HG02588 (cell line): ENCODE results near the gene UNK.
"Not testable (repeated sequence)": the region's sequence is repeated elsewhere in the genome, so short reads cannot be mapped to it uniquely, and the experiment has no call there.

ENCODE experiments used
- ATAC-seq: cut with Tn5 transposase; IDR thresholded peaks from one replicate; pipeline ENCODE4 v1.9.1; 2021; ENCODE audit warnings: mild to moderate bottlenecking, moderate library complexity; ENCODE audit not compliant: unreplicated experiment

UNK gene

DNA sequence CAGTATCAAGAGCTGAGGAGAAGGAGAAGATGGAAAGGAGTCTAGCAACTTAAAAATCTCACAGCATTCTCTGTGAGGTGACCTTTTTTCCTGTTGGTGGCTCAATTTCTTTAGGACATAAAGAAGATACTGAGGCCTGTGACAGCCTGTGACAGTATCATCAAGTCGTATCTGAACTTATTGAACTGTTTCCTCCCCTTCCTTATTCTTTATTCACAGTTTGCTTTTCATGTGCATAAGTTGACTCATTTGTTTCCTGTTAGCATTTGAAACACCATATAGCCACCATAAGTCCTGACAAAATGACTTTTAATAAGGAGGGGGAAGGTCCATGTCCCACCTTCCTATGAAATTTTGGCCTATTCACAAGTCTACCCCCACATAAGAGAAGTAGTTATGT lies 8.9 kb downstream of the UNK start:
- ATAC-seq, result no peak

DNA sequence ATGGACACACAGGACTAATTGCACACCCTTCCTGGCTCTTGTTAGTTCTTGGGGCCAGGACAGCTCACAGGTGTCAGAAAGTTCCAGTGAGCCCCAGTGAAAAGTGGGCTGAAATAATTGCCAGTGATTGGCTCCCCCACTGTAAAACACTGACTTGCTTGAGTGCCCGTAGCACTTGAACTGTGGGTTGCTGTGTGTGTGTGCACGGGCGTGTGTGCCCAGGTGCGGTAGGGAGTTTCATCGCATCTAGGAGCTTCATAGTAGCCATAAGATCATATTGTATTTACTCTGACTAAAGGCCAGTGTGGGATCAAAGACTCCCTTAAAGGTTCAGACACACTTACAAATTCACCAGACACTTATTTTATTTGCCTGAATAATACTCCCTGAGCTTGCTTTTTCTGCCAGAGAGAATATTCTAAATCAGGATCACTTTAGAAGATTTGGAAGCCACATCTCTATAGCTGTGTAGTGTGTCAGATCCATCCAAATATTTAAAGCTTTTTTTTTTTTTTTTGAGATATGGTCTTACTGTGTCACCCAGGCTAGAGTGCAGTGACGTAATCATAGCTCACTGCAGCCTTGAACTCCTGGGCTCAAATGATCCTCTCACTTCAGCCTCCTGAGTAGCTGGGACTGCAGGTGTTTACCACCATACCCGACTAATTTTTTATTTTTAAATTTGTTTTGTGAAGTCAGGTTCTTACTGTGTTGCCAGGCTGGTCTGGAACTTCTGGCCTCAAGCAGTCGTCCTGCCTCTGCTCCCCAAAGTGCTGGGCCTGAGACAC lies 11.4 kb downstream of the UNK start:
- ATAC-seq, result no peak

DNA sequence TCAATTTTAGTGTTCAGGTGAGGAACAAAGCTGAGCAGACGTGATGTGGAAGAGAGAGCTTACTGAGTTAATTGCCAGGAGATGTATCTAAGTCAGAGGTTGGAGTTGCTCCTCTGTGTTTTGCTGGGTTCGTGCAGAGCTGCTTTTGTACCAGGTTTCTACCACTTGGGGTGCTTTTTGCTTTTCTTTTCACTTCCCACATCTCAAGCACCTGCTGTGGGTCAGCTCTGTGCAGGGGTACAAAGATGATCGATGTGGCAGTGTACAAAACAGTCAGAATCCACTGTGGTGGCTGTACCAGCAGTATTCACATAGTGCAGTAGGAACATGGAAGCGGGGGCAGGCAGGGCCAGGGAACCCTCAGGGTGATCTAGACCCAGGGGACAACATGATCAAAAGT lies 14.8 kb downstream of the UNK start:
- no peak for ATAC-seq

DNA sequence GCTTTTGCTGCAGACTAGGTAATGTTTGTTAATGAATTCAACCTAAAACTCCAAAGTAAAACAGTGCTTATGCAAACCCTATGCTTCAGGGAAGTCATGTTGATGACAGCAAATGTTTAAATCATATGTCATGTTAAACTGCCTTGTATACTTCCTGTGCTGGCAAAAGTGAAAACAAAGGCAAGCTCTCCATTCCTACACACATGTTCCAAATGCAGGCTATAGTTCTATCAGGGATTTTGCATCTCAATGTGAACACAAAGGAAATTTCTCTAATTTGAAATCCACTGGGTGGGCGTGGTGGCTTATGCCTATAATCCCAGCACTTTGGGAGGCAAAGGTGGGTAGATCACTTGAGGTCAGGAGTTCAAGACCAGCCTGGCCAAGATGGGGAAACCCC lies 19.3 kb downstream of the UNK start:
- ATAC-seq, result no peak

DNA sequence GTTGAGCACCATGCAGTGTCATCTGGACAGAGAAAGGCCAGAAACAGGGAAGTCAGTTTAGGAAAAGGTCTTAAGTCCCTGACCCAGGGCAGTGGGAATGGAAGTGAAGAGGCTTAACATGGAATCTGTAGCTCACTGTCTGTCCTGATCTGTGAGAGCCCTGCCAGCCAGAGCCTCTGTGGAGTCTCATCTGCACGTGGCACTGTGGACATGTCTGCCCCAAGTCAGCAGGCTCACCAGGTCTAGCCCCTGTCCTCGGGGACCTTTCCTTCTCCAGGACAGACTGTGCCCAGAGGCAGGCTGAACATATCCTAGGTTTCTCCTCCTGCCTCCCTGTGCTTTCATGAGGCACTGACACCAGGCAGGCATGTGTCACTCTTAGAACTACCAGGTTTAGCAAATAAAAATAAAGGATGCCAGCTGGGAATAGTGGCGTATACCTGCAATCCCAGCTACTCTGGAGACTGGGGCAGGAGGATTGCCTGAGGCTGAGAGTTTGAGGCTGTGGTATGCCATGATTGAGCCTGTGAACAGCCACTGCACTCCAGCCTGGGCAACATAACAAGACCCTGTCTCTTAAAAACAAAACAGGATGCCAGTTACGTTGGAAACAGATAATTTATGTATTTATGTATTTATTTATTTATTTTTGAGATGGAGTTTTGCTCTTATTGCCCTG lies 22.4 kb downstream of the UNK start:
- no peak for ATAC-seq

DNA sequence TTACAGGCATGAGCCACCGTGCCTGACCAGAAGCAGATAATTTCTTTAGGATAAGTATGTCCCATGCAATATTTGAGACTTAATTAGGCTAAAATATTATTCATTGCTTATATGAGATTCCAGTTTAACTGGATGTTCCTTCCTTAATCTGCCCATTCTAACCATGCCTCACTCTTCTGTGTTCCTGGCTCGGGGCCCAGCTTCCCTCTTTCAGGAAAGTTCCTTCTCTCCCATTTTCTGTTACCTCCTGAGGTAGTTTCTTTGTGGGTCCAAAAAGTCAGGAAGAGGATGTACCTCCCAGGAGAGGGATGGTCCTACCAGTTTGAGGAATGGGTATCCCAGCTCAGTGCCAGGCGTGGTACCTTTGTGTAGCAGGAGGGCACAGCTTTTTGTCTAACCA lies 23.3 kb downstream of the UNK start:
- ATAC-seq, result no peak

DNA sequence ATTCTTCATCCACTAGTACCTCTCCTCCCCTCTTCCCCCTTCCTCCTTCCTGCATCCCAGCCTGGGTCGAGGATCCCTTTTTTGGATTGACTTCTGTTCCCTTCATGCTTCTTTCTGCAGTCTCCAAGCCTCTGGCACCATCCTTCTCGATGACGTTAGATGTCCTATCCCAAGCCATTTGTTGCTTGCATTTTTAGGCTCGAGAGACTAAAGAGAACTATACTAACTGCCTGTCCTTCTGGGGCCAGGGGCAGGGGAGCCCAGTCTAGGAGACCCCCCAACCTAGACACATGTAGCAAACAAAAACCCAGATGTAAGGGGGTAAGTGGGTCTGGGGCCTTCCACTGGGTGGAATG lies 23.9 kb downstream of the UNK start:
- ATAC-seq, result no peak

DNA sequence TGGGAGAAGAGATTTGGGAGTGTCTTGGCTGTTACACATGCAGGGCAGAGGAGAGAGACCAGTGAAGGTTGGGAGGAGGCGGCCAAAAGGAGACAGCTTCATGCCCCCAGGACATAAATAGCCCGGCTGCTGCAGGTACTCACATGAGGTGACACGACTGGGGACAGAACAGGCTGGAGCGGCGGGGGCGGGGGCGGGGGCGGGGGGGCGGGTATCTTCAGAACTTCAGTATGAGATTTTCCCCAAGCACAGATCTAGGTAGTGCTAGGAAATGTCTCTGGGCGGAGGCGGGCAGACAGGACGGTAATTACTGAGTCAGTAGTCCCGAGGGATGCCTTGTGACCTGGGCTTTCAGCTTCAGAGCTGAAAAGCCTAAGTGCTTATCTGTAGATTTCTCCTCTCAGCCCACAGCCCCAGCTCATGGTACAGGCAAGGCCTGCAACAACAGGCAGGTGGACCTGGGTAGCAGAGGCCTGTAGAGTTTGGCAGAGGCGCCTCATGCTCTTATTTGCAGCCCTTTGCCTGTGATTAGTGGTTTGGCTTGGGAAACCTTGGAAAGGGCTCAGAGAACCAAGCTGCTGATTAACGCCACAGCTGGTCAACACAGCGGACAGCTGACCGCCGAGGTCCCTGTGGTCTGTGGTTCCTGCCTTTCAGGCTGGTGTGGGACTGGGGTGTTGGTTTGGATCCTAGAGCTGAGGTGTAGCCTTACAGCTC lies 24.5 kb downstream of the UNK start:
- no peak for ATAC-seq

DNA sequence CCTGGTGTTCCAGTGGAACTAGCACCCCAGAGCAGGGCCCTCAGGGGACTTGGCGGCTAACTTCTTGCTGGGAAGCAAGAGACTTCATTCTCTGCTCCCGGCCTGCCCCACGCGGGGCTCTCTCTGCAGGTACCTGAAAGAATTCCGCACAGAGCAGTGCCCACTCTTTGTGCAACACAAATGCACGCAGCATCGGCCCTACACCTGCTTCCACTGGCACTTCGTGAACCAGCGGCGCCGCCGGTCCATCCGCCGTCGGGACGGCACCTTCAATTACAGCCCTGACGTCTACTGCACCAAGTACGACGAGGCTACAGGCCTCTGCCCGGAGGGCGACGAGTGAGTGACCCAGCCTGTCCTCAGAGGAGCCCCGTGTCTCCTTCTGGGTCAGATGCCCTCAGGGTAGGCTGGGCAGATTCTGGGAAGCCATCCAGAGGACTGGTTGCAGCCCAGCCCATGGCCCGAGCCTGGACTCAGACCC lies 25.1 kb downstream of the UNK start:
- ATAC-seq, result no peak

DNA sequence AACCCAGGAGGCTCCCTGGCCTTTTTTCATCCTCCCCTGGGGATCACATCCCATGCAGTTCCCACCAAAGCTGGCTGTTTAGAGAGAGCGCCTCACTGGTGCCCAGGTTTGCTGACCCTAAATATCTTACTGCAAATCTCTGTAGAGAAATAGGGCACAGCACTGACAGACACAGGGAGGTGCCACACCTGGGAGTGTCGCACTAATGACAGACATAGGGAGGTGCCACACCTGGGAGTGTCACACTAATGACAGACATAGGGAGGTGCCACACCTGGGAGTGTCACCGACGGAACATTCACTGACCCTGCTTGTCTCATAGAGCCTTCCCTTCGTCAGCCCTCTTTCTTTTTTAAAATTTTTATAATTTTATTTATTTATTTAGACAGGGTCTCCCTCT lies 25.6 kb downstream of the UNK start:
- no peak for ATAC-seq

DNA sequence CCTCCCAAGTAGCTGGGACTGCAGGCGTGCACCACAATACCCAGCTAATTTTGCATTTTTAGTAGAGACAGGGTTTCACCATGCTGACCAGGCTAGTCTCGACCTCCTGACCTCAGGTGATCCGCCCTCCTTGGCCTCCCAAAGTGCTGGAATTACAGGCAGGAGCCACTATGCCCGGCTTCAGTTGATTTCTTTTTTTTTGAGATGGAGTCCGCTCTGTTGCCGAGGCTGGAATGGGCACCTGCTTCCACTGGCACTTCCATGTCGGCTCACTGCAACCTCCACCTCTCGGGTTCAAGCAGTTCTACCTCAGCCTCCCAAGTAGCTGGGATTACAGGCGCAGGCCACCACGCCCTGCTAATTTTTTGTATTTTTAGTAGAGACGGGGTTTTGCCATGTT lies 26.1 kb downstream of the UNK start:
- ATAC-seq, result not testable (repeated sequence)

DNA sequence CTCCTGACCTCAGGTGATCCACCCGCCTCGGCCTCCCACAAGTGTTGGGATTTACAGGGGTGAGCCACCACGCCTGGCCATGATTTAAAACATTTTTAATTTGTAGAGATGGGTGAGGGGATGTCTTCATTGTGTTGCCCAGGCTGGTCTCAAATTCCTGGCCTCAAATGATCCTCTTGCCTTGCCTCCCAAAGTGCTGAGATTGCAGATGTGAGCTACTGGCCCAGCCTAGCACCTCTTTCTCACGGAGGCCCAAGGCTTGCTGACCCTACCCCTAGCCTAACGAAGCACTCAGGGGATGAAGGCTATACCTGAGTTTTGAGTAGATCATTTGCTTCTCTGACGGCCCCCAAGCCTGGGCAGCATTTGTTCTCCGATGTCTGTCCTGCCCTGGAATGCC lies 26.6 kb downstream of the UNK start:
- ATAC-seq, result no peak

DNA sequence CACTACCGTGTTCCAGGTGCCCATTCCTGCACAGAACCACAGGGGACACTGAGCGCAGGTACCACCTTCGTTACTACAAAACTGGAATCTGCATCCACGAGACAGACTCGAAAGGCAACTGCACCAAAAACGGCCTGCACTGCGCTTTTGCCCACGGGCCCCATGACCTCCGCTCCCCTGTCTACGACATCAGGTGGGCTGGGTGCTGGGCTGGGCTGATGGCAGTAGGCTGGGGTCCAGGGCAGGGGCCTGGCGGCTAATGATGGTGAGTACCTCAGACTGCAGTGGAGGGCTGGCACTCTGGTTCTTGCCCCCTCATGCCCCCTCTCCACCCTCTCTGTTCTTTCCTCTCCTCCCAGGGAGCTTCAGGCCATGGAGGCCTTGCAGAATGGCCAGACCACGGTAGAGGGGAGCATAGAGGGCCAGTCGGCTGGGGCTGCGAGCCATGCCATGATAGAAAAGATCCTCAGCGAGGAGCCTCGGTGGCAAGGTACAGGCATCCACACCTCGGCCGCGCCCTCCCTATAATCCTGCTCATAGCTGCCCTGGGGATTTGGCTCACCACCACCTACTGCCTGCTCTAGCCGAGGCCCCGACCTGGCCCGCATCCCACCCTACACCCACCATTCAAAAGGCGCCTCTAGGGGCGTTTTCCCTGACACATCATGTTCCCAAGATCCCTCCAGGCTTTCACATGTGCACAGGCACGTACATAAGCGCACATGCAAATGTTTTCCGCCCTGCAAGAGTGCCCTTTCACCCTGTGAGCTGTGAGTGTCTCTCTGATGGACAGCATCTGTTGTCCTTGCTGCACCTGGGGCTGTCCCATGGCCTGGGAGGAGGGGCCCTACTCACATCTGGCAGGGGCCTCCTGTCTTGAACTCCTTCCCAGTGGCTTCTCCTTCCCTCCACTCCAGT lies 27.7 kb downstream of the UNK start:
- ATAC-seq, result no peak

DNA sequence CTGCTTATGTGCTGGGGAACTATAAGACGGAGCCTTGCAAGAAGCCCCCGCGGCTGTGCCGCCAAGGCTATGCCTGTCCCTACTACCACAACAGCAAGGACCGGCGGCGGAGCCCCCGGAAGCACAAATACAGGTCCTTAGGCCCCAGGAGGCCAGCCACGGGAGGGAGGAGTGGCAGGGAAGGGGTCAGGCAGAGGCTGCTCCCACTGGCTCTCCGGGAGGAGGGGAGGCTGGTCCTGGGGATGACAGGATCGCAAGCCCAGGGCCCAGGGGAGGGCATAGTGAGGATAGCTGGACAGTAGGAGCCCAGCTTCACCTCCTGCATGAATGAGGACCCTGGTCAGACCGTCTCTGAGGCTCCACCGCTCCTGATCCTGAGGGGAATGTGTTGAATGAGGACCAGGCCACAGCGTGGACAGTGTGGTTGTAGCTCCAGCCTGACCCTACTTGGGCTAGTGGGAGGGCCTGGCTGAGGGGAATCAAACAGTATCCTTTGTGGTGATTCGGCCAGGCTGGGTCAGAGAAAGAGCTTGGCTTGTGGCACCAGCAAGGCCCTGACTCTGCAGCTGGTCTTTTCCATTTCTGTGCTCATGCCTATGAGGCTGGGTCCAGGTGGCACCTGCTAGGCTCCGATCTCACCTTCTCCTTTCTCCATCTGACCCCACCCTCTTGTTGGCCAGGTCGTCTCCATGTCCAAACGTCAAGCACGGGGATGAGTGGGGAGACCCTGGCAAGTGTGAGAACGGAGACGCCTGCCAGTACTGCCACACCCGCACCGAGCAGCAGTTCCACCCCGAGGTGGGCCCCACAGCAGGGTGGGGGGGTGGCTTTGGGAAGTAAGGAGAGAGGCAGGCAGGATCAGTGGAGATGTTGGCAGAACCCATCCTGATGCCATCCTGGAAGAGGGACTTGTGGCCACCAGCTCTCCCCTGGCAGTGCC lies 28.7 kb downstream of the UNK start:
- ATAC-seq, result no peak

DNA sequence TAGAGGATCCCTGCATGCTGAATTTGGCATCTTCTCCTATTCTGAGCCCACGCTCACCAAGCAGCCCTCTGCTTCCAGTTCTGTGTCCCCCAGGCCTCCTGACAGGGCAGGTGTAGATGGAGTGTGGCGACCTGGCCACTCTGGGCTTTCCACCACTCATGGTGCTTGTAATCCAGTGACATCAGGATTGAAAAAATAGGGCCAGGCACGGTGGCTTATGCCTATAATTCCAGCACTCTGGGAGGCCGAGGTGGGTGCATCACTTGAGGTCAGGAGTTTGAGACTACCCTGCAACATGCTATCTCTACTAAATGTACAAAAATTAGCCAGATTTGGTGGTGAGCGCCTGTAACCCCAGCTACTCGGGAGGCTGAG lies 29.4 kb downstream of the UNK start:
- ATAC-seq, result no peak

DNA sequence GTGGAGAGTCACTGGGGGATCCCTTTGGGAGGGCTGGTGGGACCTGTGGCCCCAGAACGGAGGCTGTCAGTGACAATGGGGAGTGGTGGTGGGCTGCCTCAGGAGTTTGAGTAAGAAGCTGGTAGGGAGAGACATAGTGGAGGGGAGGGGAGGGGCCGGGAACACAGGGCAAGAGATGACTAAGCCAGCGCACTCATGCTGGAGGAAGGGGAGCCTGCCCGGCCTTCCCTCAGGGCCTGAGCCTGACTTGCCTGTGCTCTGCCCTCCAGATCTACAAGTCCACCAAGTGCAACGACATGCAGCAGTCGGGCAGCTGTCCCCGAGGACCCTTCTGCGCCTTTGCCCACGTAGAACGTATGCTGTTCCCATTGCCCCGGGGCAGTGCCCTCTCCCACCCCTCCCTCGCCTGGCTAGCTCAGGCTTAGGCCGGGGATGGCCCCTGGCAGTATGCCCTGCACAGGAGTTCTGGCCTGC lies 30.3 kb downstream of the UNK start:
- ATAC-seq, result no peak

DNA sequence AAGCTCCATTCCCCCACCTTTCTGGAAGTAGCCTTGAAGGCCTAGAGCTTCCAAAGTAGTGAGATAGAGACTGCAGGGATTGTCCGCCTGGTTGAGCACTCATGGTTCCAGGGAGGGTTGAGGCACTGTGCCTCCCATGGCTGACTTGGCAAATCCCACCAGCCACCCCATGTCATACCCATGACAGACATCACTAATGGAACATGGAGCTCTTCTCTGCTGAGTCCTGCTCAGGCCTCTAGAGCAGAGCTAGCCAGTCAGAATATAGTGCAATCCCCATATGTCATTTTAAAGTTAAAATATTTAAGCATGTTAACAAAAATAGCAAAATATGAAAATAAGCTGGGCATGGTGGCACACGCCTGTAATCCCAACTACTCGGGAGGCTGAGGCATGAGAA lies 30.8 kb downstream of the UNK start:
- no peak for ATAC-seq

DNA sequence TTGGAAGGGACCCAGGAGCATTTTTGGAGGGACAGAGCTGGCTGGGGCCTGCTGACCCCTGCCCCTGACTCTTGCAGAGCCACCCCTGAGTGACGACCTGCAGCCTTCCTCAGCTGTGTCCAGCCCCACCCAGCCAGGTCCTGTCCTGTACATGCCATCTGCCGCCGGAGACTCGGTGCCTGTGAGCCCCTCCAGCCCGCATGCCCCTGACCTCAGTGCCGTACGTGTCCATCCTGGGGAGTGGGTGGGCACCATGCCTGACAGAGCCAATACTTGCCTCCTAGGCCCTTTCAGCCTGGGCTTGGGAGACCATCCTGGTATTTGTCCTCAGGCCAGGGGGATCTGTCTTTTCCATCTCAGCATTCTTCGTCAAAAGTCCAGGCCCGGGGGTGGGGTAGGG lies 32.1 kb downstream of the UNK start:
- ATAC-seq, result no peak

DNA sequence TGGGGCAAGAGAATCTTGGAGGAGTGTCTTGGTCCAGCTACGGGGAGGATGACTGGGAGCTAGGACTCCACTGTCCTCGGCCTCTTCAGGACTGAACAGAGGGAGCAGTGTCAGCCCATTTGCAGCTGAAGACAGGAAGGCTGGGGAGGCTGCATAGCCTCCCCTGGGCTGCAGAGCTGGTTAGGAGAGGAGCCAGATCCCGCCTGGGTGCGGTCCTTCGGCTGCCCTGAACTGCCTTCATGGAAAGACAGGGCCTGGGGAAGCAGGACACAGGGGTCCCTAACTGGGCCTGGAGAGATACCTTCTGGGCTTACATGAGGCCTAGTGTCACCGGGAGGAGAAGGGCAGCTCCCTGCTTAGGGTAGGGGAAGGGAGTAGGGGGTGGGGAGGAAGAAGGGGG lies 33.0 kb downstream of the UNK start:
- no peak for ATAC-seq
